Heart left ventricle (tissue), 13 donors: ENCODE data around the gene DNM3.

ENCODE experiments used
- CTCF ChIP-seq, 12 donors: fragments of 200-600 bp; sonication (generic) in 4 of 12; IDR thresholded peaks; one replicate each; pipeline versions ENCODE4 v1.5.0 to v1.8.0; 2018 to 2022; ENCODE audit warnings: antibody characterized with exemption in 12 of 12, mild to moderate bottlenecking in 5 of 12
- POLR2A ChIP-seq, 2 donors: fragments of 450-650 bp; IDR thresholded peaks; one replicate each; pipeline ENCODE4 v1.6.1; 2017; ENCODE audit warnings: antibody characterized with exemption in 2 of 2, mild to moderate bottlenecking in 2 of 2, moderate library complexity in 2 of 2
- donor health status: ischemic (EF 13 %, LVEDD 7.1; RV severe dilation, severe dysfunction).
- donor health status: DM: no; HTN: yes; CAD: no.
- donor health status: DM: no; HTN: no; CAD: no.
- donor health status: ischemic (EF 25% LVEDD 6.9; RV normal size, moderate dysfunction).
- donor health status: ischemic (EF 25% LVEDD 5.7; RV mildly dilated, moderate dysfunction).
- donor health status: ischemic (EF 35%, LVEDD 5.7; RV mildly dilated, moderate dysfunction).
- donor health status: nonischemic (EF 11% LVEDD 7.7; RV severe dilation, severe dysfunction).
- donor health status: DM: yes; HTN: yes; CAD: no.
- donor health status: PGD.
- donor health status: ischemic (EF 29% LVEDD 5.4; RV normal size, mild dysfunction).
- donor health status: nonischemic (EF 23%, LVEDD 6.1; RV moderate dilation, normal function).

GRCh38 chr1:172155766-172156165 is 314.5 kb downstream of the DNM3 start:
- TF ChIP-seq CTCF (IDR thresholded peaks at IDR 0.05) (no peak), POLR2A (IDR thresholded peaks at IDR 0.05) (no peak)
